Transverse colon (tissue), 3 donors: ENCODE results near the gene THTPA.

Source experiments
- CTCF ChIP-seq, 5 experiments: fragments of 200-600 bp in 3 of 5; fragments of 450-650 bp in 2 of 5; sonication (generic) in 3 of 5; IDR thresholded peaks; 1 replicate in 2 of 5; 2 replicates in 3 of 5; pipeline ENCODE4 v1.5.1; 2016 to 2017; ENCODE audit warnings: antibody characterized with exemption in 5 of 5, inconsistent platforms in 3 of 5, mild to moderate bottlenecking in 2 of 5, moderate library complexity in 1 of 5
- EP300 ChIP-seq: sonication (generic); formaldehyde crosslinking; IDR thresholded peaks from one replicate; pipeline ENCODE4 v1.6.1; 2017; ENCODE audit warnings: antibody characterized with exemption, low read depth

- no peak for TF ChIP-seq CTCF (IDR thresholded peaks at IDR 0.05)
- TF ChIP-seq EP300, result no peak
These were observed 11.3 kb downstream of the THTPA start, which contains the start of gene AP1G2 for GRCh38 chr14:23567186-23568020.
